HepG2 (cell line): ENCODE results near the gene PCNP. TPM values are rescaled to one million over a fixed set of nuclear protein-coding genes. Genes with fewer than 3 reads are reported as not detected.

Source experiments
- ARID2 ChIP-seq: sonication (generic); formaldehyde crosslinking; IDR thresholded peaks from 2 replicates; pipeline ENCODE4 v1.8.1; 2022; ENCODE audit warnings: mild to moderate bottlenecking, missing genetic modification reagents, borderline replicate concordance
- CHCHD3 ChIP-seq: sonication (generic); formaldehyde crosslinking; IDR thresholded peaks from 2 replicates; pipeline ENCODE4 v1.8.0; 2022; ENCODE audit warnings: mild to moderate bottlenecking, missing genetic modification reagents, moderate library complexity
- CREM ChIP-seq, 2 experiments: sonication (generic) in 1 of 2; formaldehyde crosslinking in 1 of 2; IDR thresholded peaks; 2 replicates each; pipeline versions ENCODE4 v1.4.0 to v1.6.1; 2016 to 2020; ENCODE audit warnings: antibody characterized with exemption in 1 of 2, mild to moderate bottlenecking in 1 of 2, missing genetic modification reagents in 1 of 2
- EP300 ChIP-seq, 3 experiments: sonication (generic) in 1 of 3; formaldehyde crosslinking in 1 of 3; IDR thresholded peaks; 2 replicates each; pipeline versions ENCODE4 v1.5.1 to v1.6.1; 2011 to 2020; ENCODE audit warnings: low read depth in 2 of 3, low read length in 2 of 3, borderline replicate concordance in 1 of 3, improper control_type of control experiment in 1 of 3, mild to moderate bottlenecking in 1 of 3, missing genetic modification reagents in 1 of 3, moderate library complexity in 1 of 3
- ETV5 ChIP-seq: IDR thresholded peaks from 2 replicates; pipeline ENCODE4 v1.6.1; 2018; ENCODE audit warnings: missing biosample characterization, missing genetic modification reagents, inconsistent platforms, borderline replicate concordance
- HMG20A ChIP-seq: IDR thresholded peaks from 2 replicates; pipeline ENCODE4 v1.6.1; 2016; ENCODE audit warnings: borderline replicate concordance
- SOX5 ChIP-seq: IDR thresholded peaks from 2 replicates; pipeline ENCODE4 v1.6.1; 2016; ENCODE audit warnings: borderline replicate concordance
- TARDBP ChIP-seq: sonication (generic); formaldehyde crosslinking; IDR thresholded peaks from 2 replicates; pipeline ENCODE4 v1.8.0; 2022; ENCODE audit warnings: mild to moderate bottlenecking, missing genetic modification reagents
- ZNF17 ChIP-seq: sonication (generic); formaldehyde crosslinking; IDR thresholded peaks from 2 replicates; pipeline ENCODE4 v1.5.0; 2020; ENCODE audit warnings: mild to moderate bottlenecking, missing genetic modification reagents
- ZNF282 ChIP-seq: fragments of 450-650 bp; IDR thresholded peaks from 2 replicates; pipeline ENCODE4 v1.6.1; 2018; ENCODE audit not compliant: partially characterized antibody
- ZNF367 ChIP-seq: sonication (generic); formaldehyde crosslinking; IDR thresholded peaks from 2 replicates; pipeline ENCODE4 v1.4.0; 2020; ENCODE audit warnings: missing genetic modification reagents, borderline replicate concordance
- ZNF709 ChIP-seq: sonication (generic); formaldehyde crosslinking; IDR thresholded peaks from 2 replicates; pipeline ENCODE4 v1.5.0; 2020; ENCODE audit warnings: mild to moderate bottlenecking, missing genetic modification reagents
- ZNF761 ChIP-seq: sonication (generic); formaldehyde crosslinking; conservative IDR thresholded peaks from 2 replicates; pipeline ENCODE4 v1.4.0; 2020; ENCODE audit warnings: mild to moderate bottlenecking, missing genetic modification reagents
- ZNF777 ChIP-seq: sonication (generic); formaldehyde crosslinking; IDR thresholded peaks from 2 replicates; pipeline ENCODE4 v1.4.0; 2020; ENCODE audit warnings: missing genetic modification reagents
- ZNF782 ChIP-seq: sonication (generic); formaldehyde crosslinking; IDR thresholded peaks from 2 replicates; pipeline ENCODE4 v1.4.0; 2020; ENCODE audit warnings: missing genetic modification reagents, mild to moderate bottlenecking, borderline replicate concordance
- ZNF83 ChIP-seq: sonication (generic); formaldehyde crosslinking; IDR thresholded peaks from 2 replicates; pipeline ENCODE4 v1.4.0; 2020; ENCODE audit warnings: missing genetic modification reagents, mild to moderate bottlenecking, borderline replicate concordance
- ZSCAN21 ChIP-seq: sonication (generic); formaldehyde crosslinking; IDR thresholded peaks from 2 replicates; pipeline ENCODE4 v1.8.0; 2022; ENCODE audit warnings: mild to moderate bottlenecking, missing genetic modification reagents, moderate library complexity, borderline replicate concordance
- polyA plus RNA-seq, 8 experiments: library from polyadenylated mRNA; depleted of rRNA in 3 of 8; stranded (reverse) in 7 of 8; unstranded in 1 of 8; fragments of >200 nt; fragmentation: Illumina TruSeq in 4 of 8; extraction: Trizol in 4 of 8; gene quantifications; 2 replicates each; pipeline versions ENCODE4 v1.2.1 to v1.2.3, GENCODE V29; 2011 to 2016; ENCODE audit warnings: low read depth in 4 of 8, missing spikeins in 1 of 8, mixed read lengths in 1 of 8; ENCODE audit not compliant: insufficient read depth in 1 of 8
- total RNA-seq, 5 experiments: library from RNA; depleted of rRNA; stranded (reverse); fragments of >200 nt; fragmentation: Illumina TruSeq; extraction: Trizol; gene quantifications; 2 replicates each; pipeline ENCODE4 v1.2.3, GENCODE V29; 2016; ENCODE audit warnings: low read depth in 1 of 5
- TF ChIP-seq, protein P1 (sequence below): sonication (generic); formaldehyde crosslinking; IDR thresholded peaks from 2 replicates; pipeline ENCODE4 v1.4.0; 2020; ENCODE audit warnings: mild to moderate bottlenecking, missing genetic modification reagents
- TF ChIP-seq, protein P2 (sequence below), 2 experiments: IDR thresholded peaks; 2 replicates each; pipeline ENCODE4 v1.6.1; 2011 to 2012; ENCODE audit warnings: low read length in 2 of 2, borderline replicate concordance in 1 of 2, low read depth in 1 of 2, mild to moderate bottlenecking in 1 of 2, moderate library complexity in 1 of 2

Gene PCNP
- total and polyA plus RNA-seq, 2 of the 13 experiments (the other 11 are each of a cell fraction or from before 2014, with no cell fraction given) = 44.1 to 78.2 TPM

GRCh38 chr3:101574388-101575112 lies 570 bp downstream of the PCNP start (continued):
- 0 out of 2 replicates have a peak, but pooled peaks have one; percentile 53 for TF ChIP-seq CHCHD3
- 0 out of 2 replicates have a peak, but pooled peaks have one; percentile 59 for TF ChIP-seq ZNF83
- TF ChIP-seq, protein P1, sequence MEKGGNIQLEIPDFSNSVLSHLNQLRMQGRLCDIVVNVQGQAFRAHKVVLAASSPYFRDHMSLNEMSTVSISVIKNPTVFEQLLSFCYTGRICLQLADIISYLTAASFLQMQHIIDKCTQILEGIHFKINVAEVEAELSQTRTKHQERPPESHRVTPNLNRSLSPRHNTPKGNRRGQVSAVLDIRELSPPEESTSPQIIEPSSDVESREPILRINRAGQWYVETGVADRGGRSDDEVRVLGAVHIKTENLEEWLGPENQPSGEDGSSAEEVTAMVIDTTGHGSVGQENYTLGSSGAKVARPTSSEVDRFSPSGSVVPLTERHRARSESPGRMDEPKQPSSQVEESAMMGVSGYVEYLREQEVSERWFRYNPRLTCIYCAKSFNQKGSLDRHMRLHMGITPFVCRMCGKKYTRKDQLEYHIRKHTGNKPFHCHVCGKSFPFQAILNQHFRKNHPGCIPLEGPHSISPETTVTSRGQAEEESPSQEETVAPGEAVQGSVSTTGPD = 0 out of 2 replicates have a peak, but pooled peaks have one; percentile 14
- no peak for TF ChIP-seq ZNF282
- no peak for TF ChIP-seq ZNF709 (CRISPR knock-in tag)
- TF ChIP-seq ZNF761 (CRISPR knock-in tag) = no peak; the same call in 1 of the 2 replicates
- no peak for TF ChIP-seq HMG20A
- no peak for TF ChIP-seq EP300 (IDR thresholded peaks at IDR 0.05; ENCODE audit: low read depth in 2 of 2, low read length in 2 of 2)
- 0 out of 2 replicates have a peak, but pooled peaks have one; percentile 3 for TF ChIP-seq EP300 (CRISPR knock-in tag; IDR thresholded peaks at IDR 0.05; ENCODE audit: borderline replicate concordance)
- TF ChIP-seq ZNF782 = peak; percentile 50; the same call in 1 of the 2 replicates
- no peak for TF ChIP-seq ETV5
- TF ChIP-seq, protein P2, sequence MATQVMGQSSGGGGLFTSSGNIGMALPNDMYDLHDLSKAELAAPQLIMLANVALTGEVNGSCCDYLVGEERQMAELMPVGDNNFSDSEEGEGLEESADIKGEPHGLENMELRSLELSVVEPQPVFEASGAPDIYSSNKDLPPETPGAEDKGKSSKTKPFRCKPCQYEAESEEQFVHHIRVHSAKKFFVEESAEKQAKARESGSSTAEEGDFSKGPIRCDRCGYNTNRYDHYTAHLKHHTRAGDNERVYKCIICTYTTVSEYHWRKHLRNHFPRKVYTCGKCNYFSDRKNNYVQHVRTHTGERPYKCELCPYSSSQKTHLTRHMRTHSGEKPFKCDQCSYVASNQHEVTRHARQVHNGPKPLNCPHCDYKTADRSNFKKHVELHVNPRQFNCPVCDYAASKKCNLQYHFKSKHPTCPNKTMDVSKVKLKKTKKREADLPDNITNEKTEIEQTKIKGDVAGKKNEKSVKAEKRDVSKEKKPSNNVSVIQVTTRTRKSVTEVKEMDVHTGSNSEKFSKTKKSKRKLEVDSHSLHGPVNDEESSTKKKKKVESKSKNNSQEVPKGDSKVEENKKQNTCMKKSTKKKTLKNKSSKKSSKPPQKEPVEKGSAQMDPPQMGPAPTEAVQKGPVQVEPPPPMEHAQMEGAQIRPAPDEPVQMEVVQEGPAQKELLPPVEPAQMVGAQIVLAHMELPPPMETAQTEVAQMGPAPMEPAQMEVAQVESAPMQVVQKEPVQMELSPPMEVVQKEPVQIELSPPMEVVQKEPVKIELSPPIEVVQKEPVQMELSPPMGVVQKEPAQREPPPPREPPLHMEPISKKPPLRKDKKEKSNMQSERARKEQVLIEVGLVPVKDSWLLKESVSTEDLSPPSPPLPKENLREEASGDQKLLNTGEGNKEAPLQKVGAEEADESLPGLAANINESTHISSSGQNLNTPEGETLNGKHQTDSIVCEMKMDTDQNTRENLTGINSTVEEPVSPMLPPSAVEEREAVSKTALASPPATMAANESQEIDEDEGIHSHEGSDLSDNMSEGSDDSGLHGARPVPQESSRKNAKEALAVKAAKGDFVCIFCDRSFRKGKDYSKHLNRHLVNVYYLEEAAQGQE (IDR thresholded peaks at IDR 0.05; ENCODE audit: borderline replicate concordance in 1 of 2, low read depth in 1 of 2, low read length in 2 of 2) = no peak
- TF ChIP-seq ZNF777 (CRISPR knock-in tag) = no peak
- no peak for TF ChIP-seq ARID2 (CRISPR knock-in tag)
- 0 out of 2 replicates have a peak, but pooled peaks have one; percentile 33 for TF ChIP-seq ZNF17 (CRISPR knock-in tag)
- TF ChIP-seq CREM (IDR thresholded peaks at IDR 0.05) = no peak
- TF ChIP-seq CREM (CRISPR knock-in tag; IDR thresholded peaks at IDR 0.05) = no peak
- no peak for TF ChIP-seq ZNF367
- no peak for TF ChIP-seq SOX5 (CRISPR knock-in tag)
- 0 out of 2 replicates have a peak, but pooled peaks have one; percentile 12 for TF ChIP-seq TARDBP (CRISPR knock-in tag)
- TF ChIP-seq ZSCAN21 (CRISPR knock-in tag) = peak; percentile 58
